GM12865 (cell line): ENCODE results near the gene MAN2B1.
A peak's percentile ranks its signal among the peaks of the same experiment; 100 is the strongest.

ENCODE experiments used
- DNase-seq: peaks from one replicate; pipeline ENCODE4 v3.0.0; 2010; ENCODE audit warnings: low read depth
- H3K4me3 ChIP-seq: 2 replicates; pipeline ENCODE4 v1.5.1; 2011; ENCODE audit warnings: mild to moderate bottlenecking, low read depth, low read length, control low read depth
- CTCF ChIP-seq: IDR thresholded peaks from 2 replicates; pipeline ENCODE4 v1.5.1; 2011; ENCODE audit warnings: low read length, control low read depth, low read depth, inconsistent platforms; ENCODE audit not compliant: insufficient read depth; ENCODE audit errors: missing control alignments

The MAN2B1 gene

DNA sequence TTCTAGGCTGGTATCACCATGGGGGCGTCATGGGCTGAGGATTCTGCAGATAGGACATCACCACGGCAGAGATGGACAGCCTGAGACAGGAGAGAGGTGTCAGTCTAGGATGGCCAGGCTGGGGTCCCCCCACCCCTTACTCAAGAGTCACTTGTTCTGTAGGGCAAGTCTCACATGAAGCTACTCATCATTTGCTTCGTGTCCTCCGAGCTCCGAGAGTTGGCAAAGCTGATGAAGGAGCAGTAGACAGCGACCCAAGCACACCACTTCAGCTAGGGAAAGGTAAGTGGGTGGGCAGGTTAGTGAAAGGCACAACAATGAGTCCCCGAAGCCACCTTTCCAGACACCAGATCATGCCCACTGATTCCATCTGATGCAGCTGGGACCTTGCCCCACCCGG lies 1.8 kb upstream of the MAN2B1 start:
- TF ChIP-seq CTCF, result no peak
- peak overlapping the region; percentile 70 for H3K4me3 ChIP-seq
- DNase-seq, result no peak

- H3K4me3 ChIP-seq, result no peak overlapping the region
- DNase-seq, result no peak
- TF ChIP-seq CTCF, result no peak
Observed at GRCh38 chr19:12667731-12668302, 1.3 kb upstream of the MAN2B1 start.

DNA sequence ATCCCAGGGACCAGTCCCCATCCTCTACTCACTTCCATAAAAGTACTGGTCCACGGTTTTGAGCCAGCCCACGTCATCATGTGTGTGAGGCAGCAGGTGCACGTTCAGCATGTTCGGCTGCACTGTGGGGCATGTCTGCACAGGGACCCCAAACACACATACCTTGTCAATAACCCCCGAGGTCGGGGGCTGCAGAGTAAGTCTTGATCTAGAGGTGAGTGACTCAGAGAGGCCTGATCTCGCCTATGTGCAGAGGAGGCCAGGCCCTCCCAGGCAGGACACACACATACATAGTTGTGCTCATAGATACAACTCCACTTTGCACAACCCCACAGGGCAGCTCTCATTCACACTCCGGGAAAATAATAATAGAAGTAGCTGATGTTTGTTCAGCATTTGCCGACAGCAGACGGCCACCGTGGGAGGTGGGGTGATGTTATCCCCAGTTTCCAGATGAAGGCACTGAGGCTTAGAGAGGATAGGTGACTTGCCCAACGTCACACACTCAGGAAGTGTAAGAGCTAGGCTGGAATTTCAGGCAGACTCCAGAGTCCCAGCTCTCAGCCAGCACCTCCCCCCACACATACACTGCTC lies 774 bp downstream of the MAN2B1 start:
- DNase-seq, result peak; percentile 47
- no peak for TF ChIP-seq CTCF
- H3K4me3 ChIP-seq, result peak overlapping the region; percentile 81

- no peak for TF ChIP-seq CTCF
- H3K4me3 ChIP-seq, result peak overlapping the region; percentile 81
Observed at GRCh38 chr19:12665281-12665573, 1.3 kb downstream of the MAN2B1 start.

DNA sequence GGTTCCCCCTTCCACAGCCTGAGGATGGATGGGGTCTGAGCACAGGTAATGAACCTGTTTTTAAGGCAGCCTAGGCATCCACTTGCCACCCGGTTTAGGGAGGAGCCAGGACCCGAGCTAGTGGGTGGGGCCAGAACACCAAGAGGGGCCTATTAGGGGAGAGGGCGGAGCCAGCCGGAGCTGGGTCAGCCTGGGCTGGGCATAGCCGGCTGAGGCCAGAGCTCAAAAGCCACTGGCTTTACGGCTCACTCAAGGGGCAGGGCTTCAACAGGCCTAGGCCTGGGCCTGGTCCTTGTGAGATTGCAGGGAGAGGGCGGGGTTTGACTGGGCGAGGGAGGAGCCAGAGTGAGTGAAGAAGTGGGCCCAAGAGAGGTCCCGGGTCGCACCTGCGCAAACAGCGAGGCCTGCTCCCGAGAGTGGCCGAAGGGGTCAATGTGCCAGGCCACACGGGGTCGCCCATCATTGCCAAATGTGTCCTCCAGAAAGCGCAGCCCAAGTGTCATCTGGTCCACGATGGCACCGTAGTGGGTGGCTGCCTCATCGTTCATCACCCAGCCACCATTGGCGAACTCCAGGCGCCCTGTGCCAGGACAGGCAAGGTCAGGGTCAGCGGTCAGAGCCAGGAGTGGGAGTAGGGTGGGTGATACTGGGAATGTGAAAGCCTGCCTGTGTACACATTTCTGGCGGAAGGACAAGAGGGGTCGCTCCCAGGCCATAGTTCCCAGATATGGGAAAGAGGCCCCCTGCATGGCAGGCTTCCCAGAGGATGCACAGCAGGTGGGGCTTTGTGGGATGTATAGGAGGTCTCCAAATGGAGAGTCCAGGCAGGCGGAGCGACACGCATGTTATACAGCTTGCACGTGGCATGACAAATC lies 1.9 kb downstream of the MAN2B1 start:
- peak overlapping the region; percentile 81 for H3K4me3 ChIP-seq
- peak; percentile 41 for DNase-seq
- no peak for TF ChIP-seq CTCF

More at GRCh38 chr19:12665281-12665573, 1.3 kb downstream of the MAN2B1 start:
- DNase-seq, result peak; percentile 89

GRCh38 chr19:12660980-12661379 lies 5.6 kb downstream of the MAN2B1 start:
- DNase-seq, result no peak
- no peak overlapping the region for H3K4me3 ChIP-seq
- no peak for TF ChIP-seq CTCF

DNA sequence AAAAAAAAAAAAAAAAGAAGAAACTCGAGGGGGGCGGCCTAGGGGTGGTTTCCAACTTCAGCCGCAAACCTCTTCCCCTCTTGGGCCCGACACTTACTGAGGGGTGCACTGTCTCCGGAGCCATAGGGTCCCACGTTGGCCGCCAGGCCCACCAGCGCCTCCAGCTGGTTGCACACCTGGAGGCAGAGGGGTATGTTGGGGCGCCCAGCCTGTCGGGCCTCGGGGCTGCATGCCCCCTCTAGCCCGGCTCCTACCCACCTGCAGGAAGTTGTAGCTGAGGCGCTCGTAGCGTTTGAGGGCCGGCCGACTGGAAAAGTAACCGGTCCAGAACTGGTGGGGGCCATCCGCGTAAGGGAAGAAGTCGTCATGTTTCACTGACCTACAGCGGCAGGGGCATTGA lies 8.6 kb downstream of the MAN2B1 start:
- H3K4me3 ChIP-seq, result no peak overlapping the region
- no peak for DNase-seq
- no peak for TF ChIP-seq CTCF
